NCI-H2081 (cell line): ENCODE data around the gene BEX1.
"Not testable (repeated sequence)": the region's sequence is repeated elsewhere in the genome, so short reads cannot be mapped to it uniquely, and the experiment has no call there.

Experiments used
- DNase-seq, 2 experiments: peaks; one replicate each; lab custom pipeline; 2025; lab: John Stamatoyannopoulos, UW

BEX1 gene

GRCh38 chrX:103063918-103064434 lies at the start of gene BEX1:
TSS of gene BEX1 (minus strand) at chrX:103064171. CDS start at chrX:103063274, 897 bp downstream.
- peak; percentile 92 to 96 for DNase-seq

- DNase-seq: not testable (repeated sequence)
These were observed 45.5 kb upstream of the BEX1 start for GRCh38 chrX:103109497-103109896.

GRCh38 chrX:103107836-103108235 lies 43.9 kb upstream of the BEX1 start:
- DNase-seq: no peak

GRCh38 chrX:103107227-103107737 lies 43.3 kb upstream of the BEX1 start:
- not testable (repeated sequence) for DNase-seq

- not testable (repeated sequence) for DNase-seq
These were observed 40.4 kb upstream of the BEX1 start for GRCh38 chrX:103104370-103104769.

DNA sequence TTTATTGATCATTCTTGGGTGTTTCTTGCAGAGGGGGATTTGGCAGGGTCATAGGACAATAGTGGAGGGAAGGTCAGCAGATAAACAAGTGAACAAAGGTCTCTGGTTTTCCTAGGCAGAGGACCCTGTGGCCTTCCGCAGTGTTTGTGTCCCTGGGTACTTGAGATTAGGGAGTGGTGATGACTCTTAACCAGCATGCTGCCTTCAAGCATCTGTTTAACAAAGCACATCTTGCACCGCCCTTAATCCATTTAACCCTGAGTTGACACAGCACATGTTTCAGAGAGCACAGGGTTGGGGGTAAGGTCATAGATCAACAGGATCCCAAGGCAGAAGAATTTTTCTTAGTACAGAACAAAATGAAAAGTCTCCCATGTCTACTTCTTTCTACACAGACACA lies 39.9 kb upstream of the BEX1 start:
- not testable (repeated sequence) for DNase-seq

- DNase-seq: no peak
These were observed 37.5 kb upstream of the BEX1 start for GRCh38 chrX:103101299-103102042.

DNA sequence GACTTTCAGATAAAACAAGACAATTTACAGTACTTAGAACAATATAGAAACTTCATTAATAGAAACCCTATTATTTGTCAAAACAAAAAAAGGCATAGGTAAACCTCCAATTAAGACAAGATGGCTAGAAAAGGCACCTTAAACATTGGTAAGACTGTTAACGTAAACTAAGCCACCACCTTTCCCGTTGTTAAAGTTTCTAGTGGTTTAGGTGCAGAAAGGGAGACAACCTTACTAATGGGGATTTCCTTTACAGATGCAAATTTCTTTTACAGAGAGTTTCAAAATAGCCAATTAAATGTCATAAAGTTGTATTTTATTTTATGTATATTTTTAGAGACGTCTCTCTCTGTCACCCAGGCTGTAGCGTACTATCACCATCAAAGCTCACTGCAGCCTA lies 36.5 kb upstream of the BEX1 start:
- no peak for DNase-seq

- DNase-seq: no peak
These were observed 35.7 kb upstream of the BEX1 start for GRCh38 chrX:103099691-103100090.

- no peak for DNase-seq
These were observed 34.5 kb upstream of the BEX1 start for GRCh38 chrX:103098488-103098887.

GRCh38 chrX:103092942-103093341 lies 29.0 kb upstream of the BEX1 start, which contains the start of gene NXF3:
TSS of gene NXF3 (minus strand) at chrX:103093143. CDS start at chrX:103093023, 120 bp downstream.
- DNase-seq: no peak

- DNase-seq: no peak
These were observed 17.1 kb upstream of the BEX1 start for GRCh38 chrX:103081051-103081450.

GRCh38 chrX:103073467-103073866 lies 9.5 kb upstream of the BEX1 start:
- no peak for DNase-seq

DNA sequence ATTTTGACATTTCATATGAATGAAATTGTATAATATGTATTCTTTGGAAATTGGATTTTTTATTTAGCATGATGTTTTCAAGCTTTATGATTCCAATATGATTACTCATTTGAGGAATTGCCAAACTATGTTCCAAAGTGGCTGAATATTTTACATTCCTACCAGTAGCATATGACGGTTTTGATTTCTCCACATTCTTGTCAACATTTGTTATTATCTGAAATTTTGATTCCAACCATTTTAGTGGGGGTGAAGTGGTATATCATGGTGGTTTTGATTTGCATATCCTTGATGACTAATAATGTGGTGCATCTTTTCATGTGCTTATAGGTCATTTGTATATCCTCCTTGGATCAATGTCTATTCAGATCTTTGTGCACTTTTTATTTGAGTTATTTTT lies 2.6 kb upstream of the BEX1 start:
- DNase-seq: no peak

DNA sequence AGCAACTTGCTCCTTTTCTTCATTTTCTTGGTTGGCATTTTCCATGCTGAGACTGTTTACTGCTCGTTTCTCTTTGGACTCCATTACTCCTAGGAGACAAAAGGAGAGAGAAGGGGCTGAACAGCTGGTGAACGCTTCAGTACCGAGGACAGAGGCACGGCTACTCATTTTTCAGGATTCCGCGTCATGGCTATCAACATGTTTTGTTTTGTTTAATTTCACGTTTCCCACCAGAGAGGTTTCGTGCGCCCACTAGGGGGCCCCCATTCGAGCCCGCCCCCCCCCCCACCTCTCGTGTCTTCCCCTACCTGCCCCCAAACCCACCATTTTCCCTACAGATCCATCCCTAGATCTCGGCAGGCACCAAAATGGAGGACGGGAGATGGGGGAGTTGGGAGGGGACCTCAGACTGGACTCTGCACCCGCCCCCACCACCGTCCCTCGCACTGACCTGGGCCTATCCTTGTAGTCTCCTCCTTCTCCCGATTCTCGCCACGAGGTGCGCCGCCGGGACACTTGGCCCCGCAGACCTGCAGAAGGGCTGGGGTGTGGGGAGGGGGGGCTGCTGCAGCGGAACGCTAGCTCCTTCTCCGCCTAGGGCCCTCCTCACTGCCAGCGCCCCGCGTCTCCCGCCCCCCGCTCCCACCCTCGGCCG lies 653 bp downstream of the BEX1 start:
- peak; percentile 68 to 74 for DNase-seq

GRCh38 chrX:103061486-103061885 lies 2.5 kb downstream of the BEX1 start:
- DNase-seq: no peak

DNA sequence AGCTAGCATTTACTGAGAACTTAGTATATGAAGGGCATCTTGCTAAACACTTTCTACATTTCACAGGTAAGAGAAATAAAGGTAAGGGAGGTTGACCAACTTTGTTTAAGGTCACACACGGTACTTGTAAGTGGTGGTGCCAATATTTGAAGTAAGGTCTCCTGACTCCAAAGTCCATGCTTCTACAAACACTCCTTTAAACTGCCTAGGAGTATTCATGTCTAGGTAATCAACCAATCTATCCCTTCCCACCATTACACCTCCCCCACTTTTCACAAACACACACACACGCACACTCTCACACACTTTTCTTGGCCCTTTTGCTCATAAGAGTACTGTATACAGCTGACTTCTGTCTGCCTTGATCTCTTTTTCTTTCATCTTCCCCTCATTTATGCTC lies 7.1 kb downstream of the BEX1 start:
- DNase-seq: no peak

- no peak for DNase-seq
These were observed 11.3 kb downstream of the BEX1 start for GRCh38 chrX:103052625-103053024.

GRCh38 chrX:103051260-103051789 lies 12.6 kb downstream of the BEX1 start:
- DNase-seq: peak in 1 of 2 experiments; percentile 15

DNA sequence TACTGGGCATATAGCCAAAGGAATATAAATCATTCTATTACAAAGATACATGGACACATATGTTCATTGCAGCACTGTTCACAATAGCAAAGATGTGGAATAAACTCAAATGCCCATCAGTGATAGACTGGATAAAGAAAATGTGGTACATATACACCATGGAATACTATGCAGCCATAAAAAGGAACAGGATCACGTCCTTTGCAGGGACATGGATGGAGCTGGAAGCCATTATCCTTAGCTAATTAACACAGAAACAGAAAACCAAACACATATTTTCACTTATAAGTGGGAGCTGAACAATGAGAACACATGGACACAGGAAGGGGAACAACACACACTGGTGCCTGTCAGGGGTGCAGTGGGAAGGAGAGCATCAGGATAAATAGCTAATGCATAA lies 30.6 kb downstream of the BEX1 start:
- not testable (repeated sequence) for DNase-seq

DNA sequence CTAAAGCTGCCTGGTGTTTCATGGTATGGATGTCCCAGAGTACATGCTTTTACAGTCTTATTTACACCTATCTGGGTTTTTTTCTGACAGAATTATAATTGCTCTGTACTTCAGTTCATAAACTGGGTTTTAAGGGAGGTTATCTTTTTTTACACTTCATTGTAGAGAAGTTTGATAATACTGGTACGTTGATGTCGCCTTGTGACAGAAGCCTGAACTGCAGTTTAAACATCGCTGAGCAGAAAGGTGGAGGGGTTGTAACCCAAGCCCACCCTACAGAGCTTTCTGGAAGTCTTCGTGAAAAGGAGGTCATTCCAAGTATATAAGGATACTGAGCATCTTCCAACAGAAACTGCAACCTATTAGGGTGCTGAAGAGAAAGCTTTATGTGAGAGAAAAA lies 46.4 kb downstream of the BEX1 start:
- no peak for DNase-seq

- DNase-seq: no peak
These were observed 51.0 kb downstream of the BEX1 start for GRCh38 chrX:103012945-103013344.
